DOHH2 (cell line): ENCODE data around the gene SLC6A2.

ENCODE experiments used
- EZH2phosphoT487 ChIP-seq: fragments of 200-600 bp; sonication (generic); IDR thresholded peaks from 2 replicates; pipeline ENCODE4 v1.6.1; 2017; ENCODE audit warnings: borderline replicate concordance, mild to moderate bottlenecking, antibody characterized with exemption, low read length, moderate library complexity, mixed read lengths
- TF ChIP-seq, protein P1 (sequence below): fragments of 200-600 bp; sonication (generic); IDR thresholded peaks from one replicate; pipeline ENCODE4 v1.5.1; 2014; ENCODE audit warnings: antibody characterized with exemption, mild to moderate bottlenecking, low read depth, low read length; ENCODE audit not compliant: poor library complexity, severe bottlenecking

DNA sequence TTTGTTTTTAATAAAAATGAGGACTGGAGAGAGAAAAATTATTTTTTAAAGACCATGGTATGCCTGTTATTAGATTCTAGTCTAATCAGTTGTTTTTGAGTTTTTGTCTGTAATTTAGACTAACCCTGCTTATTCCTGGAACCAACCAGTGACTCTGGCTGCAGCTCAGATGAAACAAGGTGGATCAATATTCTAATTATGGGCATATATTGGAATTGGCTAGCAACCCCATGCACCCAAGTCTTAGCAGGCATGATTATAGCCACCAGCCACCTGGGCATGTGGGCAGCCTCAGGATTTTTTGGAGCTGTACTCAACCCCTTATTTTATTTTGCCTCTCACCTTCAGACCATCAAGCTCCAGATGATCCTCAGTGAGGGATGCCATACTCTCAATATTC is 21.6 kb upstream of the SLC6A2 start:
- no peak for TF ChIP-seq EZH2phosphoT487
- TF ChIP-seq, protein P1, sequence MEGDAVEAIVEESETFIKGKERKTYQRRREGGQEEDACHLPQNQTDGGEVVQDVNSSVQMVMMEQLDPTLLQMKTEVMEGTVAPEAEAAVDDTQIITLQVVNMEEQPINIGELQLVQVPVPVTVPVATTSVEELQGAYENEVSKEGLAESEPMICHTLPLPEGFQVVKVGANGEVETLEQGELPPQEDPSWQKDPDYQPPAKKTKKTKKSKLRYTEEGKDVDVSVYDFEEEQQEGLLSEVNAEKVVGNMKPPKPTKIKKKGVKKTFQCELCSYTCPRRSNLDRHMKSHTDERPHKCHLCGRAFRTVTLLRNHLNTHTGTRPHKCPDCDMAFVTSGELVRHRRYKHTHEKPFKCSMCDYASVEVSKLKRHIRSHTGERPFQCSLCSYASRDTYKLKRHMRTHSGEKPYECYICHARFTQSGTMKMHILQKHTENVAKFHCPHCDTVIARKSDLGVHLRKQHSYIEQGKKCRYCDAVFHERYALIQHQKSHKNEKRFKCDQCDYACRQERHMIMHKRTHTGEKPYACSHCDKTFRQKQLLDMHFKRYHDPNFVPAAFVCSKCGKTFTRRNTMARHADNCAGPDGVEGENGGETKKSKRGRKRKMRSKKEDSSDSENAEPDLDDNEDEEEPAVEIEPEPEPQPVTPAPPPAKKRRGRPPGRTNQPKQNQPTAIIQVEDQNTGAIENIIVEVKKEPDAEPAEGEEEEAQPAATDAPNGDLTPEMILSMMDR: no peak
